ENCODE data around the gene CABP7.

DNA sequence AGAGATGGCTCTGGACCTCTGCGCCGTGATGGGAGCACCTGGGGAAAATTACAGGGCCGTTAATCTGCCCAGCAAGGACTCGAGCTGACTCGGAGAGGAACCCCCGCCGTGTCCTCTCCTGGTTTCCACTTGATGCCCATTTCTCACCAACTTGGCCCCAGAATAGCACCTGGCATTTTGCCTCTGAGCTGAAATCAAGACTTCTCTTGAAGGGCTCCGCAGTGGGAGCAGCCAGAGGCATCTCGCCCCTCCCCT is 19.0 kb upstream of the CABP7 start:
- TF ChIP-seq, protein P1, sequence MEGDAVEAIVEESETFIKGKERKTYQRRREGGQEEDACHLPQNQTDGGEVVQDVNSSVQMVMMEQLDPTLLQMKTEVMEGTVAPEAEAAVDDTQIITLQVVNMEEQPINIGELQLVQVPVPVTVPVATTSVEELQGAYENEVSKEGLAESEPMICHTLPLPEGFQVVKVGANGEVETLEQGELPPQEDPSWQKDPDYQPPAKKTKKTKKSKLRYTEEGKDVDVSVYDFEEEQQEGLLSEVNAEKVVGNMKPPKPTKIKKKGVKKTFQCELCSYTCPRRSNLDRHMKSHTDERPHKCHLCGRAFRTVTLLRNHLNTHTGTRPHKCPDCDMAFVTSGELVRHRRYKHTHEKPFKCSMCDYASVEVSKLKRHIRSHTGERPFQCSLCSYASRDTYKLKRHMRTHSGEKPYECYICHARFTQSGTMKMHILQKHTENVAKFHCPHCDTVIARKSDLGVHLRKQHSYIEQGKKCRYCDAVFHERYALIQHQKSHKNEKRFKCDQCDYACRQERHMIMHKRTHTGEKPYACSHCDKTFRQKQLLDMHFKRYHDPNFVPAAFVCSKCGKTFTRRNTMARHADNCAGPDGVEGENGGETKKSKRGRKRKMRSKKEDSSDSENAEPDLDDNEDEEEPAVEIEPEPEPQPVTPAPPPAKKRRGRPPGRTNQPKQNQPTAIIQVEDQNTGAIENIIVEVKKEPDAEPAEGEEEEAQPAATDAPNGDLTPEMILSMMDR (IDR thresholded peaks at IDR 0.05): no peak
- no peak for TF ChIP-seq POLR2A (IDR thresholded peaks at IDR 0.05)

Data from tibial nerve (tissue), 3 donors.